Erythroblast (primary cell): ENCODE results near the gene UCP2.

Experiments
- GATA1 ChIP-seq: IDR thresholded peaks from 2 replicates; pipeline ENCODE4 v1.6.1; 2011; ENCODE audit warnings: low read depth, mild to moderate bottlenecking, control low read depth, low read length, moderate library complexity
- POLR2A ChIP-seq: IDR thresholded peaks from 2 replicates; pipeline ENCODE4 v1.6.1; 2011; ENCODE audit warnings: mild to moderate bottlenecking, low read length

DNA sequence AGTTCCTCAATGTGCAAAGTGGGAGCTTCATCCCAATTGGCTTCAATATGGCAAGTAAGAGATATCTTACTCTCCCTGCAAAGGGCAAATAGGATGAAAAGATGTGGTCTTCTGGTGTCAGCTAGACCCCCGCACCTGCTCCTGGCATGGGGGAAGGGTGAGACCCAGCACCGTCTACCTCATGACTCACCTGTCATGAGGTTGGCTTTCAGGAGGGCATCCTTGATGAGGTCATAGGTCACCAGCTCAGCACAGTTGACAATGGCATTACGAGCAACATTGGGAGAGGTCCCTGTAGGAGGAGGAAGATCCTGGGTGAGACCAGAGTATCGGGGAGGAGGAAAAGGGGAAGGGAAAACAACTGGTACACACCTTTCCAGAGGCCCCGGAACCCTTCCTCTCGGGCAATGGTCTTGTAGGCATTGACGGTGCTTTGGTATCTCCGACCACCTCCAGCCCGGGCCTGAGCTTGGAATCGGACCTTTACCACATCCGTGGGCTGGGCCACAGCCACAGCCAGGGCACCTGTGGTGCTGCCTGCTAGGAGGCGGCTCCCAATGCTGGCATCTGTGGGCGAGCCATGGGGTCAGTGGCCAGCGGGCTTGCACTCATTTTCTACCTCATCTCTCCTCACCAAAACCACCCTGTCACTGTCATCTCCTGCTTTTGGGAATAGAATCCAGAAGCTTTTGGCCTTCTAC, 6.0 kb downstream of the UCP2 start:
- TF ChIP-seq POLR2A (peak; percentile 58), GATA1 (no peak)
